HL-60/S4 (cell line): Measurements from ENCODE around the gene SLC25A31.

ENCODE experiments used
- in situ Hi-C: fragments of 300-500 bp; cut with MboI; formaldehyde crosslinking; loops from 2 replicates; pipeline ENCODE4 v1.14.3; 2022; ENCODE audit warnings: low sequenced_read_pairs

Gene SLC25A31

DNA sequence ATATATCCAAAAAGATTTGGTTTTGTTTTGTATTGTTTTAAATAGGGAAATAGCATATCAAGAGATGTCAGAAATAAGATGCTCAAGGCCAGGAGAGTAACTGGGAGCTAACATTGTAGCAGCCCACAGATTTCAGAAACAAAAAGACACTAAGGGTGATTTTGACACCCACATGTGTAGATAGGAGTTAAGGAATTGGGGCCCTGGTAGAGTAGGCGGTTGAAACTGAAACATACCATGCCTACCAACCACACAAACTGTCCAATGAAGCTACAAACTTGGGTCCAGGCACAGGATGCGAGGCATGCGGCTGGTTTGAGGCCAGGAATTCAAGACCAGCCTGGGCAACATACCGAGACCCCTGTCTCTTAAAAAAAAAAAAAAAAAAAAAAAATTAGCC is 45.6 kb downstream of the SLC25A31 start:
- in situ Hi-C loops = no loop called here

DNA sequence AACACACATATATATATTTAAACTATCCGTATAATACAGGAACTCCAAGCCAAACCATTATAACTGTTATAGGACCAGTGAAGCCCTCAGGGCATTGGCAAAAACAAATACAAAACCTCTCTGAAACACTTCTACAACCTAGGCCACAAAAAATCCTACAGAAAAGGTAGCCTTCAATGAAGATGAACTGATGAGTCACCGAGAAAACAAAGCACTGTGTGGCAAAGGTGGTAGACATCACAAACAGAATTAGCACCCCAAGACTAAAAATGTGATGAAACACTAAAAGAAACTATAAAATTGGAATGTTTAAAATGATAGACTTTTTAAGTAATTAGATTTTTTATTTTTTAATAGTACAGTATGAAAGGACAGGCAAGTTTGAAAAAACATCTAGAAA is 46.4 kb downstream of the SLC25A31 start:
- in situ Hi-C loops = no loop called here

DNA sequence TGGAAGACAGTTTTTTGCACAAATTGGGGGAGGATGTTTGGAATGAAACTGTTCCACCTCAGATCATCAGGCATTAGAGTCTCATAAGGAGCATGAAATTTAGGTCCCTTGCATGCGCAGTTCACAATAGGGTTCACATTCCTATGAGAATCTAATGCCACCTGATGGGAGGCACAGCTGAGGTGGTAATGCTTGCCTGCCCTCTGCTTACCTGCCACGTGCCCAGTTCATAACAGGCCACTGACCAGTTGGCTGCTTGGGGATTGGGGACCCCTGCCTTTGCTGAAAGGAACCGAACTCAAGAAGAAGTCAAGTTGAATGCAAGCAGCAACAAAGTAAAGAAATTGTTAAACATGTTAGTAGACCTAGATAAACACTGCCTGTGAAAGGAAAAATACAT is 47.3 kb downstream of the SLC25A31 start:
- in situ Hi-C loops = no loop called here

GRCh38 chr4:127778102-127778501 is 47.9 kb downstream of the SLC25A31 start:
- in situ Hi-C loops = no loop called here

- in situ Hi-C loops = no loop called here
These were observed 50.4 kb downstream of the SLC25A31 start for GRCh38 chr4:127780598-127780997.

DNA sequence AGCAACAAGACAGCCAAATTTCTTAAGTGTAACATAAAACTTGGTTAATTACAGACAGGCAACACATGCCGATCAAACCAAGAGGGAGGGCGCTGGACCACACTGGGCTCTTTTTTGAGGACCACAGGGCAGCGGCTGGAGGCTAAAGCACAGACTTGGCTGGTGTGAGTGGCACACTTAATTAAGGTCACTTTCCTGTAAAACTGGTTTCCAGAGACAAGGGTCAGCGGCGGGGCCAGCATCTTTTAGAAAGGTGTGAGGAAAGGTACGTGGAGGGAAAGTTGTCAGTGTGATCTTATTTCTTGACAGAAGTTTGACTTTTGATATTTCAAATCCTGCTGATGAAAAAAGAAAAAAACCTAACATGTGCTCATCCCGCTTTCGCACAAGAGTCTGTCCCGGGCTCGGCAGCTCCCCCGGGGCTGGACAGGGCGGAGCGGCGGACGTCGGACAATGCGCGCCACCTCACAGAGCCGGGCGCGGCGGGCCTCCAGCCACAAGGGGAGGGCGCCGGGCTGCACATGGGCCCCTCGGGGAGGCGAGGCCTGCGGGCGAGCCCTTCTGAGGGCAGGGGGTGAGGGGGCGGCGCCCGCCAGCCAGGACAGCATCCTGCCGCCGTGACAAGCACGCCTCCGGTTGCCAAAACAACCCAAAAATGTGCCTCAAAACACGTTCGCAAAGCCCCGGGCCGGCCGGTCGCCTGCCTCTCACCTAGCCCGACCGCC is 51.3 kb downstream of the SLC25A31 start:
- in situ Hi-C loops = no loop called here

- in situ Hi-C loops = no loop called here
These were observed 51.8 kb downstream of the SLC25A31 start for GRCh38 chr4:127782025-127782274.

- in situ Hi-C loops = no loop called here
These were observed 52.2 kb downstream of the SLC25A31 start, which contains the start of gene HSPA4L for GRCh38 chr4:127782275-127783025. TSS of gene HSPA4L (plus strand) at chr4:127782322. CDS start at chr4:127782551, 229 bp downstream.

- in situ Hi-C loops = no loop called here
These were observed 53.0 kb downstream of the SLC25A31 start for GRCh38 chr4:127783026-127783769.

- in situ Hi-C loops = no loop called here
These were observed 54.0 kb downstream of the SLC25A31 start for GRCh38 chr4:127783955-127784770.

DNA sequence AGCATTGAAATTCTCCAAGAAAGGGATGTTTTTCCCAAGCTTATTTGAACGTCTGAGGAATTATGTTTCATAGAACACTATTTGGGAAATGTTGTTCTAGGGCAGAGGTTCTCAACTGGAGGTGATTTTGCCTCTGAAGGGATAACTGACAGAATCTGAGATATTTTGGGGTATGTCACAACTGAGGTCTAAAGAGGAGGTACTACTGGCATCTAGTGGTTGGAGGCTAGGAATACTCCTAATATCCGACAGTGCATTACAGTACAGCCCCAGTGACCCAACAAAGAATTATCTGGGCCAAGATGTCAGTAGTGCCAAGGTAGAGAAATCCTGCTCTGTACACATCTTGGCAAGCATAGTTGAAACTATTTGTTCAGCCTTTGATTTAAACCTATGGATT is 58.3 kb downstream of the SLC25A31 start:
- in situ Hi-C loops = no loop called here

DNA sequence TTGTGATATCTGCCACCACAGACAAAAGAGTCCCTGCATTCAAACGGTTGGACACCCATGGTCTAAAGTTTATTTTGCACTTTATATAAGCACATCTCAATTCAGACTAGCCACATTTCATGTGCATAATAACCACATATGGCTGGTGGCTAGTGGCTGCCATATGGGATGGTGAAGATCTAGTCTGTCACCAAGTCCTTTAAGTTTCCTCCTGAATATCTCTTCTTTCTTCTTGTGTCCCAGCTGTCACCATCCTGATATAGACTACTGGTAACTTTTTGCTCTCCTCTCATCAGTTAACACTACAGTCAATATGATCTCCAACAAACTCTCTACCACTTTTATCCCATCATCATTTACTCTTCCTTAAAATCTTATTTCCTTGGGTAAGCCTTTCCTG is 61.2 kb downstream of the SLC25A31 start:
- in situ Hi-C loops = no loop called here

GRCh38 chr4:127793528-127793927 is 63.3 kb downstream of the SLC25A31 start:
- in situ Hi-C loops = no loop called here

DNA sequence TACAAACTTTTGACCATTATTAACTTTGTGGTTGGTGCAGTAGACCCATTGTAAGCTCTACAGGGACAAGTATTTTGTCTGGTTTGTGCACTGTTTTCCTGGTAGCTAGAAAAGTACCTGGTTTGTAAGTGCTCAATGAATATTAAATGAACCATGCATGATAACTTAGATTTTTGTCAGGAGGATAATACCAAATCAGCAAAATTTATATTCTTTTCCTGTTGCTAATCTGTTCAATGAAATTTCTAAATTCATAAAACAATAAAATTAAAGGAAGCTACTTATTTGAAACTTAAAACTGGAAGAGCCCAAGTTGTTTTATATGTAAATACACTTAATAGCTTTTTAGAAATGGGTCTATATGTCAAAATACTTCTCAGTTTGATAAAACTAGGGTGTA is 69.5 kb downstream of the SLC25A31 start:
- in situ Hi-C loops = no loop called here

GRCh38 chr4:127809173-127809800 is 79.1 kb downstream of the SLC25A31 start:
- in situ Hi-C loops = no loop called here

GRCh38 chr4:127810551-127810950 is 80.4 kb downstream of the SLC25A31 start:
- in situ Hi-C loops = no loop called here

DNA sequence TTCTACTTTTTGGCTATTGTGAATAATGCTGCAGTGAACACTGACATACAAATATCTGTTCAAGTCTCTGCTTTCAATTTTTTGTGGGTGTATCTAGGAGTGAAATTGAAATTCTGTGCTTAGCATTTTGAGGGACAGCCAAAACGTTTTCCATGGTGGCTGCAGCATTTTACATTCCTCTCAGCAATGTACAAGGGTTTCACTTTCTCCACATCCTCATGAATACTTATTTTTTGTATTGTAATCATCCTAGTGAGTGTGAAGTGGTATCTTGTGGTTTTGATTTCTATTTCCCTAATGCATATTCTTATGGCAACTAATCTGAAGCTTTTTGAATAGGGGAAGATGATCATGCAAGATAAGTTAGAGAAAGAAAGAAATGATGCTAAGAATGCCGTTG is 92.2 kb downstream of the SLC25A31 start:
- in situ Hi-C loops = no loop called here
